NT2/D1 (cell line): ENCODE results near the gene SDK1.

Source experiments
- DNase-seq: peaks from one replicate; pipeline ENCODE4 v3.0.0-alpha.2; 2011; ENCODE audit warnings: low read depth, low spot score
- H3K27me3 ChIP-seq: 2 replicates; pipeline ENCODE4 v1.6.0; 2011; ENCODE audit warnings: mild to moderate bottlenecking; ENCODE audit not compliant: insufficient read length, insufficient read depth
- H3K36me3 ChIP-seq: 2 replicates; pipeline ENCODE4 v1.6.1; 2011; ENCODE audit warnings: mild to moderate bottlenecking, low read length, mixed read lengths; ENCODE audit not compliant: insufficient read depth, insufficient read length
- H3K4me1 ChIP-seq: 2 replicates; pipeline ENCODE4 v1.5.1; 2011; ENCODE audit not compliant: insufficient read depth, insufficient read length
- H3K4me3 ChIP-seq: 2 replicates; pipeline ENCODE4 v1.5.1; 2011; ENCODE audit warnings: low read depth; ENCODE audit not compliant: insufficient read length
- H3K9ac ChIP-seq: 2 replicates; pipeline ENCODE4 v1.6.0; 2011; ENCODE audit warnings: low read depth; ENCODE audit not compliant: insufficient read length
- H3K9me3 ChIP-seq: 2 replicates; pipeline ENCODE4 v1.5.1; 2011; ENCODE audit warnings: mild to moderate bottlenecking, low read length; ENCODE audit not compliant: insufficient read depth
- SUZ12 ChIP-seq: IDR thresholded peaks from 2 replicates; pipeline ENCODE4 v1.6.1; 2011; ENCODE audit not compliant: insufficient read length, insufficient read depth; ENCODE audit errors: extremely low read depth
- YY1 ChIP-seq: IDR thresholded peaks from 2 replicates; pipeline ENCODE4 v1.6.1; 2011; ENCODE audit not compliant: insufficient read length, insufficient read depth
- ZNF274 ChIP-seq: IDR thresholded peaks from 2 replicates; pipeline ENCODE4 v1.6.1; 2011; ENCODE audit warnings: mild to moderate bottlenecking, low read depth, low read length

Gene SDK1

GRCh38 chr7:3995187-3995586 lies 694.1 kb downstream of the SDK1 start:
- Histone ChIP-seq H3K36me3 (no peaks in the 10 kb centered on the region), H3K9me3 (no peaks in the 10 kb centered on the region; the same call in 1 of the 2 replicates)
- DNase-seq: peak; percentile 61

GRCh38 chr7:3998060-3998459 lies 697.0 kb downstream of the SDK1 start:
- Histone ChIP-seq H3K4me3 (no peak overlapping the region), H3K9ac (no peak overlapping the region), H3K27me3 (no peaks in the 10 kb centered on the region), H3K9me3 (no peaks in the 10 kb centered on the region; the same call in 1 of the 2 replicates), H3K4me1 (no peaks in the 10 kb centered on the region), H3K36me3 (no peaks in the 10 kb centered on the region)
- DNase-seq: no peak
- TF ChIP-seq SUZ12 (no peak), ZNF274 (no peak), YY1 (no peak)

More at GRCh38 chr7:3995187-3995586, 694.1 kb downstream of the SDK1 start:
- H3K27me3 ChIP-seq: no peaks in the 10 kb centered on the region
- H3K4me3 ChIP-seq: no peak overlapping the region
- no peaks in the 10 kb centered on the region for H3K4me1 ChIP-seq
- H3K9ac ChIP-seq: no peak overlapping the region
- no peak for TF ChIP-seq SUZ12
- no peak for TF ChIP-seq YY1
- no peak for TF ChIP-seq ZNF274

DNA sequence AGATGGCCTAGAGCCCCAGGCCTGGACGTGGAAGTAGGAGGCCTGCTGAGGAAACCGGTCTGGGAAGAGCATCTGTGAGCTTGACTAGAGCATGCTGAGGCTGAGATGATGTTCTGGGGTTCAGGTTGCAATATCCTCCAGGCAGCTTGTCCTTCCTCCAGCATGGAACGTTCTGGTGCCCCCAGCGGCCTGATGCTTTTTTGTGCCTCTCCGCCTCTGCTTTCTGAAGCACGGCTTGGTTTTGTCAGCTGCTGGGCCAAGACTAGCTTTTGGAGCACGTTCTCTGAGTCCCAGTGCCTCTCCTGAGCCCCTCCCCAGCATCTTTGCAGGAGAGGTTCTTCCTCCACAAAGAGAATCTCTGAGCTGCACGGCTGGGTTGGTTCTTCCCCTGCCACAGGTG lies 699.1 kb downstream of the SDK1 start:
- H3K4me1 ChIP-seq: no peaks in the 10 kb centered on the region
- no peak for DNase-seq
- no peaks in the 10 kb centered on the region for H3K27me3 ChIP-seq
- H3K9ac ChIP-seq: no peak overlapping the region
- no peak for TF ChIP-seq SUZ12
- no peak overlapping the region for H3K4me3 ChIP-seq
- H3K9me3 ChIP-seq: no peaks in the 10 kb centered on the region
- no peaks in the 10 kb centered on the region for H3K36me3 ChIP-seq

- Histone ChIP-seq H3K9me3 (no peaks in the 10 kb centered on the region), H3K36me3 (no peaks in the 10 kb centered on the region), H3K27me3 (no peaks in the 10 kb centered on the region), H3K4me3 (no peak overlapping the region), H3K4me1 (no peaks in the 10 kb centered on the region), H3K9ac (no peak overlapping the region)
- no peak for DNase-seq
- TF ChIP-seq YY1 (no peak), ZNF274 (no peak), SUZ12 (no peak)
Observed at GRCh38 chr7:4000934-4001333, 699.9 kb downstream of the SDK1 start.

GRCh38 chr7:4001742-4002141 lies 700.7 kb downstream of the SDK1 start:
- Histone ChIP-seq H3K36me3 (no peaks in the 10 kb centered on the region), H3K4me3 (no peak overlapping the region), H3K4me1 (peaks cover 2% of the 10 kb centered on the region), H3K9ac (no peak overlapping the region), H3K9me3 (no peaks in the 10 kb centered on the region), H3K27me3 (no peaks in the 10 kb centered on the region)
- no peak for TF ChIP-seq YY1
- TF ChIP-seq ZNF274: no peak
- TF ChIP-seq SUZ12: no peak
- no peak for DNase-seq

DNA sequence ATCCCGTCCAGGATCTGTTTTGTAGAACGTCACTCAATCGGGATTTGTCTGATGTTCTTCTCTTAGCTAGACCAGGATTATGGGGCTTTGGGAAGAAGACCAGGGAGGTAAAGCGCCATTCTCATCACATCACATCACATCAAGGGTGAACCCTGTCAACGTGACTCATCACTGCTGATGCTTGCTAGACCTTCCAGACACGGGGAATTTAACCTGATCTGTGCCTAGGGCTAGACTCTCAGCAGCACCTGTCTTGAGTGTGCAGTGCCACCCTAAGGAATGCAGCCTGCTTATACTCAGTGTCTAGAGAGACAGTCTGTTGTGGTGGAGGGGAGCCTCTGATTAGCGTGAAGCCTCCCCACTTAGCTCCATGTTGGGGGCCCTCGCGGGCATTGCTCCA lies 702.5 kb downstream of the SDK1 start:
- Histone ChIP-seq H3K4me3 (no peak overlapping the region), H3K9me3 (no peaks in the 10 kb centered on the region), H3K4me1 (peaks cover 2% of the 10 kb centered on the region), H3K9ac (no peak overlapping the region), H3K36me3 (no peaks in the 10 kb centered on the region), H3K27me3 (no peaks in the 10 kb centered on the region)
- no peak for DNase-seq
- TF ChIP-seq ZNF274: no peak
- TF ChIP-seq SUZ12: no peak
- TF ChIP-seq YY1: no peak

DNA sequence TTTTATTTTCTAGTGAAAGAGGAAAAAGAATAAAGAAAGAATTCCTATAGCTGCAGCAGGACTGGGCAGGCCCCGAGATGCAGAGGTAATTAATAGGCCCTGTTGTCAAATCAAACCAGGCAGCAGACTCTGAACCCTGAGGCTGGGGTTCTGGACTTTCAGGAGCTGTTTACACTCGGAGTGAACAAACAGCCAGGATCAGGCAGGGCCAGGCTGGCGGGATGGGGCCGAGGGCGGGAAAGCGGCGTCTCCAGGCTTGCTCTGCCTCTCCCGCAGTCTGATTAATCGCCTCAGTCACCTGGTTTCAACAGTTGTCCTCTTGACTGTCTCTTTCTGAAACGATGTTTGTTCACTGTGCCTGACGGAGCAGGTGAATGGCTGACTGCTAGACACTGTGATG lies 705.6 kb downstream of the SDK1 start:
- Histone ChIP-seq H3K36me3 (no peaks in the 10 kb centered on the region), H3K4me1 (peaks cover 5% of the 10 kb centered on the region), H3K9ac (no peak overlapping the region), H3K27me3 (no peaks in the 10 kb centered on the region), H3K4me3 (no peak overlapping the region), H3K9me3 (no peaks in the 10 kb centered on the region)
- TF ChIP-seq SUZ12 (no peak), YY1 (no peak), ZNF274 (no peak)
- DNase-seq: no peak

DNA sequence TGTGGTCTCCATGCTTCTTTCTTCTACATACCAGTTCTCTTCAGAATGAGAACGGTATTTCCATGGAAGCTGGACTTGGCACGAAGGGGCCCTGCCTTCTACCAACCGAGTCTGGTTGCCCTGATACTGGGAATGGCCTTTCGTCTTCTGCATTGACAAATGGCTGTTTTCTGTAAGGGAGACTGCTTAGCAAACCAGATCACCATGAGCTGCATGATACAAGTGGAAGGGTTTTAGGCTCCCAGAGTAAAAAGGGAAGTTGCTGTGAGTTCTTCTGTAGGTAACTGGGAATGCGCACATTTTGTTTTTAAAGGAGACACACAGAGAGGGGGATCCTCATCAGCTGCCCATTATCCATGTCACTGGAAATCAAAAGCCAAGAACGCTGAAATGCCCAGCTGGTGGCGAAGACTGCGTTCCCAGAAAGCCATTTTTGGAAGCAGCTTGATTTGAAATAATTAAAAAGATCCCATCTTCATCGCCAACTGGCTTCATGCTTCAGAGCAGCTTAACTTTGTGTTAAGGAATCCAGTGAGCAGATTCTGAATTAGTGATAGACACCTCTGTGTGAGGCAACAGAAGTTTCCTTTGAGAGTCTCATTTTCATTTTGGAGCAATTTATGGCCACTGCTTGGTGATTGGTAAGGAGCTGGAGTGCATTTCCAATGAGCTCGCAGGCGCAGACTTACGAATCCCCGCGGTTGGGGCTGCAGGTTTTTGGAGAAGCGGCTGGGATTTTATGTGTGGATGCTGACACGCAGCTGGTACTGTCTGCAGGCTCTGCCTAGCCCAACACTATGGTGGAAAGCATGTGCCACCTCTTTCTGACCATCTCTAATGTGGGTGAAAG lies 708.4 kb downstream of the SDK1 start:
- Histone ChIP-seq H3K4me1 (peaks cover 7% of the 10 kb centered on the region), H3K9ac (no peak overlapping the region), H3K27me3 (no peaks in the 10 kb centered on the region), H3K4me3 (no peak overlapping the region), H3K36me3 (no peaks in the 10 kb centered on the region), H3K9me3 (no peaks in the 10 kb centered on the region)
- TF ChIP-seq ZNF274 (no peak), YY1 (no peak), SUZ12 (no peak)
- no peak for DNase-seq
